ENCODE data around the gene DPY19L1. TPM values are rescaled to one million over a fixed set of nuclear protein-coding genes. Genes with fewer than 3 reads are reported as not detected.

The DPY19L1 gene
- polyA plus RNA-seq, 1 donor from 2014 or later: 1.1 TPM

- no peak overlapping the region for H3K27ac Mint-ChIP-seq
- H3K4me1 Mint-ChIP-seq: peaks cover 13 to 22% (median 15%) of the 10 kb centered on the region in 3 donors
- no peak overlapping the region for H3K4me3 Mint-ChIP-seq
- no peaks in the 10 kb centered on the region for H3K36me3 Mint-ChIP-seq
- H3K27me3 Mint-ChIP-seq: no peaks in the 10 kb centered on the region
- H3K9me3 Mint-ChIP-seq: no peaks in the 10 kb centered on the region
Measured at GRCh38 chr7:35039343-35039742, 2.1 kb upstream of the DPY19L1 start.

GRCh38 chr7:35038354-35038753 is 1.1 kb upstream of the DPY19L1 start:
- no peaks in the 10 kb centered on the region for H3K27me3 Mint-ChIP-seq
- peaks cover 13 to 22% (median 15%) of the 10 kb centered on the region in 3 donors for H3K4me1 Mint-ChIP-seq
- peak overlapping the region; percentile 62 to 96 (median 90) for H3K4me3 Mint-ChIP-seq
- H3K9me3 Mint-ChIP-seq: no peaks in the 10 kb centered on the region
- H3K36me3 Mint-ChIP-seq: no peaks in the 10 kb centered on the region
- H3K27ac Mint-ChIP-seq: peak overlapping the region; percentile 7 to 89 (median 41)

DNA sequence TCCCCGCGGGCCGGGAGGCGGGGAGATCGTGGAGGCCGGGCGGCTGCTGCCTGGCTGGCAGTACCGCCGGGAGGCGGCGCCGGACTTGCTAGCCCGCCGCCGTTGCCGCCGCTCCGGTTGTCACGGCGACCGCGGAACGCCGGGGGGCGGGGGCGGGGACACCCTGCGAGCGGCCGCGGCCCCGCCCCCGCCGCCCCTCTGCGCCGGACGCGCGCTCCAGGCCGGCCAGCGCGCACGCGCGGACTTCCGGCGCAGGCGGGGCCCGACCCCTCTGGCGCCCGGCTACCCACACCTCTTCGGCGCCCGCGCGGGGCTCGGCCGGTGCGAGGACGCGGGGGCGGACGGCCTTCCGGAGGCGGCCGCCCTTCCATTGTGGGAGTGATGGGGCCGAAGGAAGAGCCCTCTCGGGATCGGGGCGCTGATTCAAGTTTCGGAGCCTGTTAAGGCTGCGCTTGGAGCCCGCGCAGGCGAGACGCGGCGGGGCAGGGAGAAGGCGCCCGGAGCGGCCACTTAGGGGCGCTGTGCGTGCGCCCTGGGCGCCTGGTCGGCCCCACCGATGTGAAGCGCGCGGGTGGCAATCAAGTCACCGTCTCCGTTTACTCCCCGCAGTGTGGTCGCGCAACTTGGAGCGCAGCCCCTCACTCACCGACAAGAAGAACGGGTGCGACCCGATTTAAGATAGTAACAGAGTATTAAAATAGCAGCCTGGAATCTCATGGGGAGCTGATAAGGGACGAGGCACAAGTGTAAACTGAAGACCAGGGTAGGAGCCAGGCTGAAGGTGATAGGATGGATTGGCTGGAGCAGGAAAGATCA is 449 bp upstream of the DPY19L1 start:
- no peaks in the 10 kb centered on the region for H3K36me3 Mint-ChIP-seq
- H3K4me1 Mint-ChIP-seq: peaks cover 13 to 22% (median 20%) of the 10 kb centered on the region in 3 donors
- no peaks in the 10 kb centered on the region for H3K27me3 Mint-ChIP-seq
- peak overlapping the region; percentile 62 to 96 (median 90) for H3K4me3 Mint-ChIP-seq
- H3K27ac Mint-ChIP-seq: peak overlapping the region; percentile 7 to 89 (median 41)
- no peaks in the 10 kb centered on the region for H3K9me3 Mint-ChIP-seq

GRCh38 chr7:35036361-35037171 is 719 bp downstream of the DPY19L1 start:
- Mint-ChIP-seq H3K36me3 (no peaks in the 10 kb centered on the region), H3K27me3 (no peaks in the 10 kb centered on the region), H3K4me3 (peak overlapping the region; percentile 89 to 98 (median 92)), H3K9me3 (no peaks in the 10 kb centered on the region), H3K27ac (peak overlapping the region; percentile 75 to 97 (median 89)), H3K4me1 (peaks cover 13 to 22% (median 20%) of the 10 kb centered on the region in 3 donors)

- Mint-ChIP-seq H3K27ac (peak overlapping the region in 2 of 3 donors; percentile 75 to 89), H3K36me3 (no peaks in the 10 kb centered on the region), H3K4me1 (peaks cover 13 to 22% (median 20%) of the 10 kb centered on the region in 3 donors), H3K4me3 (peak overlapping the region; percentile 89 to 98 (median 92)), H3K27me3 (no peaks in the 10 kb centered on the region), H3K9me3 (no peaks in the 10 kb centered on the region)
Measured at GRCh38 chr7:35035511-35035961, 1.7 kb downstream of the DPY19L1 start.

DNA sequence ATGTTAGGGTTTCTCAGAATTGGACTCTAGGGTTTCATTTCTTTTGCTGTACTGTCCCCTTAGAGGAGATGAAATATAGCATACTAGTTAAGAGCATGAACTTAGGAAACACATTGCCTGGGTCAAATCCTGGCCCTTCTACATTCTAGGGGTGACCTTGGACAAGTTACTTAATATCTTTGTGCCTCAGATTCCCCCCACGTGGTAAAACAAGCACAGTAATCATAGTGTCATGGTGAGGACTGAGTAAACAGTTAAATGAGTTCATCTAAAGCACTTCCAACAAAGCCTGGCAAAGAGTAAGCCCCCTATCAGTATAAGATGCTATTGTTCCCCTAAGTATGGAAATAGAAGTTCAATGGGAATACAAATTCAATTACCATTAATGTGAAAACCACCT is 5.1 kb downstream of the DPY19L1 start:
- Mint-ChIP-seq H3K4me1 (peaks cover 13 to 20% (median 18%) of the 10 kb centered on the region in 3 donors), H3K27ac (no peak overlapping the region), H3K9me3 (no peaks in the 10 kb centered on the region), H3K27me3 (no peaks in the 10 kb centered on the region), H3K4me3 (no peak overlapping the region), H3K36me3 (no peaks in the 10 kb centered on the region)

GRCh38 chr7:35030848-35031247 is 6.4 kb downstream of the DPY19L1 start:
- Mint-ChIP-seq H3K27me3 (no peaks in the 10 kb centered on the region), H3K36me3 (peaks cover 2% of the 10 kb centered on the region), H3K4me3 (no peak overlapping the region), H3K4me1 (peaks cover 6 to 15% (median 13%) of the 10 kb centered on the region in 3 donors), H3K27ac (no peak overlapping the region), H3K9me3 (no peaks in the 10 kb centered on the region)

DNA sequence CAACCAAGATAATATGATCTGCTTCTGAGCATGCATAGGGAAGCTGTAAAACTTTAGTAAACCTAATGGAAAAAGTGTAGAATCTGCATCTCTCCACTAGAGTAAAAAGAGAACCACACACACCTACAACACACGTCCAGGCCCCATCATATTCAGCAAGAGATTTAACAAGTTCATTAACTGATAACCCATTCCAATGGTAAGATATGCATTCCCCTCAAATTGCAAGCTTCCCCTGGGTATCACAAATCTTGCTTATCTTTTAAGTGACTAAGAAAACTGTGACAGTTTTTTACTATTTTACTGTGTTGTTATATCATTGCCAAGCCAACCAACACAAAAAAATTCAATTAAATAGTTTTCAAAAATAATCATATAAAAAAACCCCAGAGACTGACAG is 8.0 kb downstream of the DPY19L1 start:
- peaks cover 3 to 10% (median 4%) of the 10 kb centered on the region in 3 donors for H3K4me1 Mint-ChIP-seq
- no peak overlapping the region for H3K4me3 Mint-ChIP-seq
- H3K27ac Mint-ChIP-seq: no peak overlapping the region
- no peaks in the 10 kb centered on the region for H3K27me3 Mint-ChIP-seq
- H3K9me3 Mint-ChIP-seq: no peaks in the 10 kb centered on the region
- H3K36me3 Mint-ChIP-seq: peaks cover 2% of the 10 kb centered on the region

DNA sequence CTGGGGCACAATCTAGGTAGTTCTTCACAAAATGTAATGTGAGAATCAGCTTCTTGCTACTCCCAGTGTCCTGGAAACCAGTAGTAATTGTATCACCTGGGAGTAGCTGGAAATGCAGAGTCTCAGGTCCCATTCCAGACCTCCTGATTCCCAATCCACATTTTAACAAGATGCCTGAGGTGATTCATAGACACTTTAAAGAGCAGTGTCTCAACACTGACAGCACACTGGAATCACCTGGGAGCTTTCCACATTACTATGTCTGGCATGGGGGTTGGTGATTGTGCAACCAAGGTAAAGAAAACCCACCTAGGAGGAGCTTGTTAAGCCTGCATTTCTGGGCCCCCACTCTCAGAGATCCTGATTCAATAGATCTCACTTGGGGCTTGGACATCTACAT is 11.1 kb downstream of the DPY19L1 start:
- Mint-ChIP-seq H3K4me1 (peaks cover 4 to 9% (median 8%) of the 10 kb centered on the region in 3 donors), H3K27ac (no peak overlapping the region), H3K4me3 (no peak overlapping the region), H3K27me3 (no peaks in the 10 kb centered on the region), H3K36me3 (peaks cover 2% of the 10 kb centered on the region), H3K9me3 (no peaks in the 10 kb centered on the region)

GRCh38 chr7:35025369-35025870 is 11.9 kb downstream of the DPY19L1 start:
- H3K36me3 Mint-ChIP-seq: peaks cover 2% of the 10 kb centered on the region
- peaks cover 4 to 9% (median 8%) of the 10 kb centered on the region in 3 donors for H3K4me1 Mint-ChIP-seq
- no peaks in the 10 kb centered on the region for H3K27me3 Mint-ChIP-seq
- no peaks in the 10 kb centered on the region for H3K9me3 Mint-ChIP-seq
- H3K27ac Mint-ChIP-seq: no peak overlapping the region
- no peak overlapping the region for H3K4me3 Mint-ChIP-seq

DNA sequence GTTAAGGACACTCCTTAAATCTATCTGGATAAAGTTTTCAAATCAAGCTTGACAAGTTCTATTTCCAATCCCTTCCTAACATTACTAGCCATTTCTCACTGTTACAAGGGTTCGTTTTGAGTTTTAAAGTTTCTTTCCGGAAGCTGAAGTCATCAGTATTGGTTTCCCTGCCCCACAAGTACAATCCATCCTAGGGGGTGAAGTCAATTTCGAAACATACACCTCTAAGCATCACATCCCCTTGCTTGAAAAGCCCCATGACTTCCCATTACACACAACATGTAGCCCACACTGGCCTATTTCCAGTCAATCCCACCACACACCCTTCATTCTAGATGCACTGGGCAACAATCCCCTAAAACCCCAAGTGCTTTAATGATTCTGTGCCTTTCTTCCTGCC is 13.0 kb downstream of the DPY19L1 start:
- Mint-ChIP-seq H3K27me3 (no peaks in the 10 kb centered on the region), H3K4me1 (peaks cover 6 to 12% (median 10%) of the 10 kb centered on the region in 3 donors), H3K4me3 (no peak overlapping the region), H3K27ac (no peak overlapping the region), H3K9me3 (no peaks in the 10 kb centered on the region), H3K36me3 (peaks cover 2% of the 10 kb centered on the region)

GRCh38 chr7:35022725-35023124 is 14.6 kb downstream of the DPY19L1 start:
- no peaks in the 10 kb centered on the region for H3K9me3 Mint-ChIP-seq
- no peaks in the 10 kb centered on the region for H3K27me3 Mint-ChIP-seq
- H3K4me3 Mint-ChIP-seq: no peak overlapping the region
- peaks cover 13 to 17% (median 16%) of the 10 kb centered on the region in 3 donors for H3K4me1 Mint-ChIP-seq
- H3K36me3 Mint-ChIP-seq: peaks cover 2% of the 10 kb centered on the region
- no peak overlapping the region for H3K27ac Mint-ChIP-seq

DNA sequence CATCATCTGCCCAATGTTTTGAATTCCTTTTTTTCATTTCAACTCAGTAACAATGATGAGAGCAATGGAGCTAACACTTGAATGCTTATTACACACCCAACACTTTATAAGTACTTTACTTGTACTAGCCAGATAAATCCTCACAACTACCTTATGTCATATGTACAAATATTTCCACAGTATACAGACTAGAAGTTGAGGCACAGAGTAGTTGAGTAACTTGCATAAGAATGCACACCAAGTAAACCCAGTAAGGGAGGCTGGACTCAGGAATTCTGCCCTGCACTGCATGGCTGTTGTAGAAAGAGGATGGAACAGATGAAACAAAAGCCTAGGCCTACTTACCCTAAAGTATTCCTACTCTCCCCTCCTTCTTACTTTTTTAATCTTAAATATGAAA is 15.8 kb downstream of the DPY19L1 start:
- H3K27ac Mint-ChIP-seq: no peak overlapping the region
- H3K4me1 Mint-ChIP-seq: peaks cover 13 to 17% (median 16%) of the 10 kb centered on the region in 3 donors
- H3K4me3 Mint-ChIP-seq: no peak overlapping the region
- no peaks in the 10 kb centered on the region for H3K9me3 Mint-ChIP-seq
- H3K27me3 Mint-ChIP-seq: no peaks in the 10 kb centered on the region
- peaks cover 4% of the 10 kb centered on the region for H3K36me3 Mint-ChIP-seq

DNA sequence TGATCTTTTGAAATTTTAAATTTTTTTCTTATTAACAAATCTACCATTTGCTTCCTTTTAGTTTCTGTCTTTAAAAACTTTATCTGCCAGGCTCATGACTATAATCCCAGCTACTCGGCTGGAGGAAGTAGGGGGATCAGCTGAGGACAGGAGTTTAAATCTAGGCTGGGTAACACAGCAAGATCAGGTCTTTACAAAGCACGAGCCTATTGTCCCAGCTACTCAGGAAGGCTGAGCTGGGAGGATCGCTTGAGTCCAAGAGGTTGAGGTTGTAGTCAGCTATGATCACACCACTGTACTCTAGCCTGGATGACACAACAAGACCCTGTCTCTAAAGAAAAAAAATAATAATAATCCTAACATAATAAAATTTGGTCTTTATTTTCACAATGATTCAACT is 17.5 kb downstream of the DPY19L1 start:
- peaks cover 13 to 17% (median 16%) of the 10 kb centered on the region in 3 donors for H3K4me1 Mint-ChIP-seq
- no peaks in the 10 kb centered on the region for H3K27me3 Mint-ChIP-seq
- H3K4me3 Mint-ChIP-seq: no peak overlapping the region
- no peaks in the 10 kb centered on the region for H3K9me3 Mint-ChIP-seq
- H3K36me3 Mint-ChIP-seq: peaks cover 9% of the 10 kb centered on the region
- no peak overlapping the region for H3K27ac Mint-ChIP-seq

DNA sequence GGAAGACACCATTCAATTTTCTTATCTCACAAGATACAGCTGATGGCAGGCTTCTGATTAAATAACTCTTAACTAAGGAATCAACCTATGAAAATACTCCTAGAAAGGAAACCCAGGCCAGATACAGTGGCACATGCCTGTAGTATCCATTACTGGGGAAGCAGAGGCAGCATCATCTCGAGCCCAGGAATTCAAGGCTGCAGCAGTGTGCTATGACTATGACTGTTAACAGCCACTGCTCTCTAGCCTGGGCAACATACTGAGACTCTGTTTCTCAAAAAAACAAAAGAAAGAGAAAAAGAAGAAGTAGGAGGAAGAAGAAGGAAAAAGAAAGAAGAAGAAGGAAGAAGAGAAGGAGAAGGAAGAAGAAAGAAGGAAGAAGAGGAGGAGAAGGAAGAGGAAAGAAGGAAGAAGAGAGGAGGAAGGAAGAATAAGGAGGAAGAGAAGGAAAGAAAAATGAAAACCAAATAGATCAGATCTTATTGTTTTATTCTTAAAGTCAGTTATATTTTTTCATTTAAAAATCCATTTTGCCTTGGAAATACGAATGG is 18.0 kb downstream of the DPY19L1 start:
- H3K4me3 Mint-ChIP-seq: peak overlapping the region in 1 of 4 donors; percentile 42
- H3K4me1 Mint-ChIP-seq: peaks cover 9 to 15% (median 13%) of the 10 kb centered on the region in 3 donors
- peak overlapping the region in 1 of 3 donors; percentile 32 for H3K27ac Mint-ChIP-seq
- peaks cover 10% of the 10 kb centered on the region for H3K36me3 Mint-ChIP-seq
- no peaks in the 10 kb centered on the region for H3K27me3 Mint-ChIP-seq
- H3K9me3 Mint-ChIP-seq: no peaks in the 10 kb centered on the region
